ENCODE results near the gene MBTD1. TPM values are rescaled to one million over a fixed set of nuclear protein-coding genes. Genes with fewer than 3 reads are reported as not detected.
A peak's percentile ranks its signal among the peaks of the same experiment; 100 is the strongest.

The MBTD1 gene
- total and polyA plus RNA-seq, 9 of the 15 experiments (the other 6 are each of a cell fraction or from before 2014, with no cell fraction given): 2.1 to 26.3 (median 13.3) TPM

DNA sequence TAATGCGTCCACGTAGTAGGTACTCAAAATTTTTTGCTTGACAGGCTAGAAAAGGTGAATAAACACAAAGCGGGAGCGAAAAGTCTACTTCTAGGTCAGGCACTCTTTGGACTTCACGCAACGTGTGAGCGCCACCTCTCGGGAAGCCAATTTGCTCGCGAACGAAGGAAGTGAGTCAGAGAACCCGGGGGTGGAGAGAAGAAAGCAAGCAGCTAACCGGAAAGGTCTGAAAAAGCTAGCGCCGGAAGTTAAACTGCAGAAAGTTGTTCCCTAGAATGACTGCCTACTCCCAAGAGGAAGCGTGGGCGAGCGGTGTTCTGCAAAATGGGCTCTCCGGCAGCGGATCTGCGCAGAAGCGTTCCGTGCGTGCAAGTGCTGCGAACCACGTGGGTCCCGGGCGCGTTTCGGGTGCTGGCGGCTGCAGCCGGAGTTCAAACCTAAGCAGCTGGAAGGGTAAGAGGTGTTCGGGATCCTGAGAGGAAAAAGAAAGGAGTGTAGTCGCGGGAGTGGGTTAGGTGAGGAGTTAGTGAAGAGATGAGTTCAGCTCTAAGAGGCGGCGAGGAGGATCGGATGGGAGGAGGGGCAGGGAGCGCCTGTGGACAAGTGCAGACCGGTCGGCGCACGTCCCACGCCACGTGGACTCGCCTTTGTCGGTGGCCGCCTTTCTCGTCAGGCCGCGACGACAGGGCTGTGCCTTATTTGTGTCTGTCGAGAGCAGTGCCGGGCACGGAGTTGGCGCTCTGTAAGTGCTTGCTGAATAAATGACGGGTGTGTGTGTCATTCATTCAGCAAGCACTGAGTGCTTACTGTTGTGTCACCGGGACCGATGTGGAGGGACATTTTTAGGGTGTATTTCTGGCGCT lies 106.4 kb downstream of the MBTD1 start, which contains the start of gene NME1 (continued):
- TF ChIP-seq, protein P1, sequence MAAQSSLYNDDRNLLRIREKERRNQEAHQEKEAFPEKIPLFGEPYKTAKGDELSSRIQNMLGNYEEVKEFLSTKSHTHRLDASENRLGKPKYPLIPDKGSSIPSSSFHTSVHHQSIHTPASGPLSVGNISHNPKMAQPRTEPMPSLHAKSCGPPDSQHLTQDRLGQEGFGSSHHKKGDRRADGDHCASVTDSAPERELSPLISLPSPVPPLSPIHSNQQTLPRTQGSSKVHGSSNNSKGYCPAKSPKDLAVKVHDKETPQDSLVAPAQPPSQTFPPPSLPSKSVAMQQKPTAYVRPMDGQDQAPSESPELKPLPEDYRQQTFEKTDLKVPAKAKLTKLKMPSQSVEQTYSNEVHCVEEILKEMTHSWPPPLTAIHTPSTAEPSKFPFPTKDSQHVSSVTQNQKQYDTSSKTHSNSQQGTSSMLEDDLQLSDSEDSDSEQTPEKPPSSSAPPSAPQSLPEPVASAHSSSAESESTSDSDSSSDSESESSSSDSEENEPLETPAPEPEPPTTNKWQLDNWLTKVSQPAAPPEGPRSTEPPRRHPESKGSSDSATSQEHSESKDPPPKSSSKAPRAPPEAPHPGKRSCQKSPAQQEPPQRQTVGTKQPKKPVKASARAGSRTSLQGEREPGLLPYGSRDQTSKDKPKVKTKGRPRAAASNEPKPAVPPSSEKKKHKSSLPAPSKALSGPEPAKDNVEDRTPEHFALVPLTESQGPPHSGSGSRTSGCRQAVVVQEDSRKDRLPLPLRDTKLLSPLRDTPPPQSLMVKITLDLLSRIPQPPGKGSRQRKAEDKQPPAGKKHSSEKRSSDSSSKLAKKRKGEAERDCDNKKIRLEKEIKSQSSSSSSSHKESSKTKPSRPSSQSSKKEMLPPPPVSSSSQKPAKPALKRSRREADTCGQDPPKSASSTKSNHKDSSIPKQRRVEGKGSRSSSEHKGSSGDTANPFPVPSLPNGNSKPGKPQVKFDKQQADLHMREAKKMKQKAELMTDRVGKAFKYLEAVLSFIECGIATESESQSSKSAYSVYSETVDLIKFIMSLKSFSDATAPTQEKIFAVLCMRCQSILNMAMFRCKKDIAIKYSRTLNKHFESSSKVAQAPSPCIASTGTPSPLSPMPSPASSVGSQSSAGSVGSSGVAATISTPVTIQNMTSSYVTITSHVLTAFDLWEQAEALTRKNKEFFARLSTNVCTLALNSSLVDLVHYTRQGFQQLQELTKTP (IDR thresholded peaks at IDR 0.05; ENCODE audit: low read depth in 1 of 2, partially characterized antibody in 2 of 2): peak in 1 of 2 experiments; percentile 94
- TF ChIP-seq, protein P2, sequence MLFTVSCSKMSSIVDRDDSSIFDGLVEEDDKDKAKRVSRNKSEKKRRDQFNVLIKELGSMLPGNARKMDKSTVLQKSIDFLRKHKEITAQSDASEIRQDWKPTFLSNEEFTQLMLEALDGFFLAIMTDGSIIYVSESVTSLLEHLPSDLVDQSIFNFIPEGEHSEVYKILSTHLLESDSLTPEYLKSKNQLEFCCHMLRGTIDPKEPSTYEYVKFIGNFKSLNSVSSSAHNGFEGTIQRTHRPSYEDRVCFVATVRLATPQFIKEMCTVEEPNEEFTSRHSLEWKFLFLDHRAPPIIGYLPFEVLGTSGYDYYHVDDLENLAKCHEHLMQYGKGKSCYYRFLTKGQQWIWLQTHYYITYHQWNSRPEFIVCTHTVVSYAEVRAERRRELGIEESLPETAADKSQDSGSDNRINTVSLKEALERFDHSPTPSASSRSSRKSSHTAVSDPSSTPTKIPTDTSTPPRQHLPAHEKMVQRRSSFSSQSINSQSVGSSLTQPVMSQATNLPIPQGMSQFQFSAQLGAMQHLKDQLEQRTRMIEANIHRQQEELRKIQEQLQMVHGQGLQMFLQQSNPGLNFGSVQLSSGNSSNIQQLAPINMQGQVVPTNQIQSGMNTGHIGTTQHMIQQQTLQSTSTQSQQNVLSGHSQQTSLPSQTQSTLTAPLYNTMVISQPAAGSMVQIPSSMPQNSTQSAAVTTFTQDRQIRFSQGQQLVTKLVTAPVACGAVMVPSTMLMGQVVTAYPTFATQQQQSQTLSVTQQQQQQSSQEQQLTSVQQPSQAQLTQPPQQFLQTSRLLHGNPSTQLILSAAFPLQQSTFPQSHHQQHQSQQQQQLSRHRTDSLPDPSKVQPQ (CRISPR knock-in tag; IDR thresholded peaks at IDR 0.05; ENCODE audit: borderline replicate concordance): no peak
- no peak; the same call in 1 of the 2 replicates for TF ChIP-seq BRD4 (IDR thresholded peaks at IDR 0.05)
- TF ChIP-seq NR3C1 (CRISPR knock-in tag; IDR thresholded peaks at IDR 0.05): no peak; the same call in 1 of the 2 replicates
- TF ChIP-seq ZNF551 (CRISPR knock-in tag; IDR thresholded peaks at IDR 0.05): no peak
- TF ChIP-seq CBX5 (IDR thresholded peaks at IDR 0.05; ENCODE audit: borderline replicate concordance, low read depth): peak; percentile 68; the same call in 1 of the 2 replicates
- TF ChIP-seq LEF1 (IDR thresholded peaks at IDR 0.05): peak; percentile 84
- TF ChIP-seq EGR1 (conservative IDR thresholded peaks at IDR 0.05): peak; percentile 100
- TF ChIP-seq ZNF280A (IDR thresholded peaks at IDR 0.05; ENCODE audit: low read depth, partially characterized antibody): no peak
- TF ChIP-seq HDAC3 (IDR thresholded peaks at IDR 0.05; ENCODE audit: borderline replicate concordance, partially characterized antibody): peak; percentile 76
- TF ChIP-seq ZNF449 (CRISPR knock-in tag; IDR thresholded peaks at IDR 0.05): no peak
- no peak; the same call in 1 of the 2 replicates for TF ChIP-seq ZNF431 (CRISPR knock-in tag; IDR thresholded peaks at IDR 0.05)
- no peak for TF ChIP-seq NFE2L1 (tag; IDR thresholded peaks at IDR 0.05; ENCODE audit: borderline replicate concordance, low read depth)
- TF ChIP-seq HNRNPL (IDR thresholded peaks at IDR 0.05; ENCODE audit: low read depth, low read length): no peak
- no peak for TF ChIP-seq RFX1 (IDR thresholded peaks at IDR 0.05)
- peak; percentile 54 to 84; a peak in 3 of 4 replicates for TF ChIP-seq RCOR1 (IDR thresholded peaks at IDR 0.05; ENCODE audit: borderline replicate concordance in 1 of 2, low read depth in 2 of 2, low read length in 2 of 2)
- peak; percentile 95 for TF ChIP-seq TAF7 (tag; IDR thresholded peaks at IDR 0.05)
